OCI-LY7 (cell line): ENCODE results near the gene ZNF750. TPM values are rescaled to one million over a fixed set of nuclear protein-coding genes. Genes with fewer than 3 reads are reported as not detected.

Experiments used
- BruUV-seq: library from RNA; stranded (reverse); fragments of 400-500 nt; replicated peaks from 2 replicates; lab custom pipeline; 2021; lab: Mats Ljungman, UMichigan
- CTCF ChIA-PET: fragments of 300-600 bp; sonication (Branson Sonifier 250); formaldehyde crosslinking; loops from one replicate; lab custom pipeline; 2022; ENCODE audit warnings: antibody characterized with exemption; ENCODE audit not compliant: unreplicated experiment; lab: Charles Lee
- POLR2A ChIA-PET: fragments of 300-600 bp; sonication (Branson Sonifier 250); formaldehyde crosslinking; loops from one replicate; lab custom pipeline; 2022; ENCODE audit warnings: antibody characterized with exemption; lab: Charles Lee
- DNase-seq: peaks from one replicate; pipeline ENCODE4 v3.0.0-alpha.2; 2015; ENCODE audit warnings: low spot score
- H2AFZ ChIP-seq: fragments of 200-600 bp; sonication (generic), shearing (Covaris generic); 2 replicates; pipeline ENCODE4 v1.6.1; 2014; ENCODE audit warnings: mild to moderate bottlenecking, antibody characterized with exemption, low read length, moderate library complexity
- H3K27ac ChIP-seq: fragments of 200-600 bp; sonication (generic); 2 replicates; pipeline ENCODE4 v1.5.1; 2014; ENCODE audit warnings: mixed run types, low read depth, mild to moderate bottlenecking, moderate library complexity, low read length, inconsistent platforms; ENCODE audit not compliant: poor library complexity, severe bottlenecking
- H3K36me3 ChIP-seq: fragments of 200-600 bp; sonication (generic); 2 replicates; pipeline ENCODE4 v1.6.1; 2014; ENCODE audit warnings: mild to moderate bottlenecking, antibody characterized with exemption, low read length, moderate library complexity, mixed read lengths; ENCODE audit not compliant: insufficient read depth
- H3K4me1 ChIP-seq: fragments of 200-600 bp; sonication (generic); 2 replicates; pipeline ENCODE4 v1.5.1; 2014; ENCODE audit warnings: mild to moderate bottlenecking, low read length; ENCODE audit not compliant: insufficient read depth, poor library complexity, severe bottlenecking
- H3K4me2 ChIP-seq: fragments of 200-600 bp; sonication (generic); 2 replicates; pipeline ENCODE4 v1.6.1; 2014; ENCODE audit warnings: mild to moderate bottlenecking, low read length
- H3K4me3 ChIP-seq: fragments of 200-600 bp; sonication (generic); 2 replicates; pipeline ENCODE4 v1.5.1; 2014; ENCODE audit warnings: mild to moderate bottlenecking, low read depth, low read length; ENCODE audit not compliant: poor library complexity, severe bottlenecking
- H3K79me2 ChIP-seq: fragments of 200-600 bp; sonication (generic); 2 replicates; pipeline ENCODE4 v1.6.1; 2016; ENCODE audit warnings: low read depth, mild to moderate bottlenecking, low read length, moderate library complexity, mixed read lengths; ENCODE audit not compliant: insufficient read depth
- H3K9me2 ChIP-seq: fragments of 200-600 bp; sonication (generic); 2 replicates; pipeline ENCODE4 v1.6.1; 2016; ENCODE audit warnings: mild to moderate bottlenecking, low read length, mixed read lengths; ENCODE audit not compliant: insufficient read depth
- H3K9me3 ChIP-seq: fragments of 200-600 bp; sonication (generic); 2 replicates; pipeline ENCODE4 v1.6.1; 2014; ENCODE audit warnings: mild to moderate bottlenecking, mixed run types, low read length, mixed read lengths
- H4K20me1 ChIP-seq: fragments of 200-600 bp; sonication (generic); 2 replicates; pipeline ENCODE4 v1.6.1; 2014; ENCODE audit warnings: mild to moderate bottlenecking, antibody characterized with exemption, low read length, moderate library complexity, mixed read lengths; ENCODE audit not compliant: insufficient read depth
- EZH2phosphoT487 ChIP-seq: fragments of 200-600 bp; sonication (generic); IDR thresholded peaks from 2 replicates; pipeline ENCODE4 v1.6.1; 2018; ENCODE audit warnings: low read depth, borderline replicate concordance, mild to moderate bottlenecking, mixed run types, antibody characterized with exemption, low read length, moderate library complexity, mixed read lengths
- intact Hi-C: fragments of 100-400 bp; cut with micrococcal nuclease; formaldehyde crosslinking; loops from one replicate; pipeline ENCODE4 v1.10.0; 2022; ENCODE audit not compliant: unreplicated experiment
- total RNA-seq, 2 experiments: library from RNA; depleted of rRNA in 1 of 2; stranded (reverse); fragments of >200 nt in 1 of 2; shearing (Covaris generic) in 1 of 2; gene quantifications; 2 replicates each; pipeline ENCODE4 v1.2.3, GENCODE V29; 2014 to 2022
- TF ChIP-seq, protein P1 (sequence below): fragments of 200-600 bp; sonication (generic); conservative IDR thresholded peaks from 2 replicates; pipeline ENCODE4 v1.5.1; 2014; ENCODE audit warnings: mild to moderate bottlenecking, antibody characterized with exemption, low read length, moderate library complexity, mixed read lengths

Gene ZNF750
- total RNA-seq, 2 experiments from 2014 or later = not detected

DNA sequence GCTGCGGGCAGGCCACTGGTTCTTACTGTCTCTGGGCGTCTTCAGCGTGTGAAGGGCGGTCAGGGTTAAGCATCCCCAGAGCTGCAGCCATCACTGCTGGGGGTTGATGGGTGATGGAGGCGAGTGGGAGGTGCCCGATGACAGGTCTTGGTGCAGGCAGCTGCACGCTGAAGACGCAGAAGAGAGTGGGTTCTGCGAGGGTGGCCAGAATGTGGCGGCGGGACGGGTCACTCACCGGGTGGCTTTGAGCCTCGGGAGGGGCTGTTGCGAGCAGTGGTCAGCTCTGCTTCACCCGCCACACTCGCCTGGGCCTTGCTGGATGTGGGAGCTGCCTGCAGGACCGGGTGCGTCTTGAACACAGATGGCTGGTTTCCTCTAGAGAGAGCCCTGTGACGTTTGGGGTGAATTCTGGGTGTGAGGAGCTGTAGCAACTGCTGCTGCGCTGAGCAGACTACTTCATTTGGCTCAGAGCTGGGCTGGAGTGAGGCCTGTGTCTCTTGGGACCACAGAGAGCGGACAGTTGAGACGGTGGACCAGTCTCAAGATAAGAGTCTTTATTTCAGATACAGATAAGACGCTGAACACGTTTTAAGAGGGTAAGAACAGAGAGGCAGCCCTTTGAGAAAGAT, 44.6 kb upstream of the ZNF750 start:
- peak overlapping the region; percentile 51 for H3K4me2 ChIP-seq
- H2AFZ ChIP-seq = no peak overlapping the region
- H3K4me1 ChIP-seq = peaks cover 24% of the 10 kb centered on the region
- intact Hi-C loops = no loop called here
- H4K20me1 ChIP-seq = no peaks in the 10 kb centered on the region
- no peak for DNase-seq
- no peaks in the 10 kb centered on the region for H3K9me2 ChIP-seq
- H3K4me3 ChIP-seq = no peak overlapping the region
- peaks cover 22% of the 10 kb centered on the region; the same call in 1 of the 2 replicates for H3K36me3 ChIP-seq
- no peaks in the 10 kb centered on the region for H3K9me3 ChIP-seq
- BruUV-seq = no TSS peak
- TF ChIP-seq, protein P1, sequence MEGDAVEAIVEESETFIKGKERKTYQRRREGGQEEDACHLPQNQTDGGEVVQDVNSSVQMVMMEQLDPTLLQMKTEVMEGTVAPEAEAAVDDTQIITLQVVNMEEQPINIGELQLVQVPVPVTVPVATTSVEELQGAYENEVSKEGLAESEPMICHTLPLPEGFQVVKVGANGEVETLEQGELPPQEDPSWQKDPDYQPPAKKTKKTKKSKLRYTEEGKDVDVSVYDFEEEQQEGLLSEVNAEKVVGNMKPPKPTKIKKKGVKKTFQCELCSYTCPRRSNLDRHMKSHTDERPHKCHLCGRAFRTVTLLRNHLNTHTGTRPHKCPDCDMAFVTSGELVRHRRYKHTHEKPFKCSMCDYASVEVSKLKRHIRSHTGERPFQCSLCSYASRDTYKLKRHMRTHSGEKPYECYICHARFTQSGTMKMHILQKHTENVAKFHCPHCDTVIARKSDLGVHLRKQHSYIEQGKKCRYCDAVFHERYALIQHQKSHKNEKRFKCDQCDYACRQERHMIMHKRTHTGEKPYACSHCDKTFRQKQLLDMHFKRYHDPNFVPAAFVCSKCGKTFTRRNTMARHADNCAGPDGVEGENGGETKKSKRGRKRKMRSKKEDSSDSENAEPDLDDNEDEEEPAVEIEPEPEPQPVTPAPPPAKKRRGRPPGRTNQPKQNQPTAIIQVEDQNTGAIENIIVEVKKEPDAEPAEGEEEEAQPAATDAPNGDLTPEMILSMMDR = no peak
- TF ChIP-seq EZH2phosphoT487 = no peak
- POLR2A ChIA-PET = interaction anchor here (1.0 to 2.4 kb wide), 3 partner anchors 13 to 156 kb away, joined by 3 to 19 read pairs (median 4); no protein-coding TSS in a partner anchor
- H3K79me2 ChIP-seq = no peaks in the 10 kb centered on the region
- peak overlapping the region; percentile 71 for H3K27ac ChIP-seq
- CTCF ChIA-PET = interaction anchor here (0.8 to 2.7 kb wide), 5 partner anchors 8 to 98 kb away, joined by 3 to 16 read pairs (median 5); no protein-coding TSS in a partner anchor

DNA sequence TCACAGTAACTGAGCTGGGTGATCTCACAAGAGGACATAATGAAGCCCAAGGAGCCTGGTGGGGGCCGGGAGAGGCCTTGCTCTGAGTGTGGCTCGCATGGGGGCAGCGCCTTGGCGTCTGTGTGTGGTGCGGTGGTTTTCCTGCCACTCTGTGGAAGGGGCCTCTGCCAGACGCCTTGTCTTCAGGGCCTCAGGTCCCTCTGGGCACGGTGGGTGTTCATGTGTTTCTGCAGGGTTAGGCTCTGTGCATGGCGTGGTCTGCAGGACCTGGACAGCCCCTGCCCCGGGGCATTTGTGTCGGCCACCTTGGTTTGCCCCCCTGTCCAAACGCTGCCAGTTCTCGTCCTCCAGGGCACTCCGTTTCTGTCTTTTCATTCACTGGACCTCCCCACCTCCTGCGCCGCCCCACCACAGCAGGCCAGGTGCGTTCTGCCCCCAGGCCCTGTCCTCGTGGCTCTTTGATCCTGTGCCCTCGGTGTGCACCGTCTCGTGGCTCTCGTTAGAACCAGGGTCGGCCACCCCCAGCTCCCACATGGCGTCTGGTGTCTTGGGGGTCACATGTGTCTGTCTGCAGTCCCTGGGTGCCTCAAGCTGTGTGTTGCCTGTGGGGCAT, 43.7 kb upstream of the ZNF750 start:
- H3K4me1 ChIP-seq = peaks cover 24% of the 10 kb centered on the region
- no TSS peak for BruUV-seq
- ChIA-PET CTCF (interaction anchor here (2.7 kb wide), 1 partner anchor 13 kb away, joined by 16 read pairs; no protein-coding TSS in a partner anchor), POLR2A (interaction anchor here (2.4 kb wide), 1 partner anchor 12 kb away, joined by 19 read pairs; no protein-coding TSS in a partner anchor)
- intact Hi-C loops = no loop called here
- no peak for TF ChIP-seq EZH2phosphoT487
- TF ChIP-seq, protein P1 = no peak
- H3K4me3 ChIP-seq = no peak overlapping the region
- H3K9me3 ChIP-seq = no peaks in the 10 kb centered on the region
- peaks cover 22% of the 10 kb centered on the region; the same call in 1 of the 2 replicates for H3K36me3 ChIP-seq
- H3K9me2 ChIP-seq = no peaks in the 10 kb centered on the region
- H3K79me2 ChIP-seq = no peaks in the 10 kb centered on the region
- H3K27ac ChIP-seq = no peak overlapping the region
- no peak overlapping the region for H2AFZ ChIP-seq
- no peak for DNase-seq
- no peaks in the 10 kb centered on the region for H4K20me1 ChIP-seq
- H3K4me2 ChIP-seq = no peak overlapping the region
